H9 (cell line): ENCODE results near the gene OR8D2. TPM values are rescaled to one million over a fixed set of nuclear protein-coding genes. Genes with fewer than 3 reads are reported as not detected.

Experiments
- DNase-seq: peaks from one replicate; pipeline ENCODE4 v3.0.0-alpha.2; 2017
- H2AFZ ChIP-seq: one replicate; pipeline ENCODE4 v1.6.1; 2013; ENCODE audit warnings: mild to moderate bottlenecking, low read length, control low read depth, moderate library complexity
- H2AK5ac ChIP-seq: 2 replicates; pipeline ENCODE4 v1.6.1; 2013; ENCODE audit warnings: low read length, control low read depth, mixed read lengths; ENCODE audit not compliant: insufficient read length
- H2BK120ac ChIP-seq: one replicate; pipeline ENCODE4 v1.6.1; 2013; ENCODE audit warnings: low read depth, mild to moderate bottlenecking, low read length, control low read depth, inconsistent platforms; ENCODE audit not compliant: poor library complexity, severe bottlenecking
- H2BK12ac ChIP-seq: 2 replicates; pipeline ENCODE4 v1.6.1; 2013; ENCODE audit warnings: low read length, control low read depth, mixed read lengths, low read depth; ENCODE audit not compliant: insufficient read length
- H2BK15ac ChIP-seq: 2 replicates; pipeline ENCODE4 v1.6.1; 2013; ENCODE audit warnings: low read depth, low read length, control low read depth
- H2BK20ac ChIP-seq: one replicate; pipeline ENCODE4 v1.6.1; 2013; ENCODE audit warnings: low read depth, mild to moderate bottlenecking, low read length, control low read depth, inconsistent platforms; ENCODE audit not compliant: poor library complexity, severe bottlenecking
- H2BK5ac ChIP-seq: 2 replicates; pipeline ENCODE4 v1.6.1; 2013; ENCODE audit warnings: low read length, control low read depth, mixed read lengths; ENCODE audit not compliant: insufficient read length
- H3K14ac ChIP-seq: 2 replicates; pipeline ENCODE4 v1.6.1; 2013; ENCODE audit warnings: low read length, control low read depth; ENCODE audit not compliant: insufficient read depth
- H3K18ac ChIP-seq: 2 replicates; pipeline ENCODE4 v1.6.1; 2013; ENCODE audit warnings: low read depth, mild to moderate bottlenecking, mixed read lengths, low read length, control low read depth; ENCODE audit not compliant: insufficient read length
- H3K23ac ChIP-seq: 2 replicates; pipeline ENCODE4 v1.6.1; 2013; ENCODE audit warnings: low read length, control low read depth, mixed read lengths, low read depth; ENCODE audit not compliant: insufficient read length
- H3K23me2 ChIP-seq: 2 replicates; pipeline ENCODE4 v1.6.1; 2013; ENCODE audit warnings: low read depth, mild to moderate bottlenecking, mixed read lengths, low read length, control low read depth; ENCODE audit not compliant: insufficient read length, poor library complexity, severe bottlenecking
- H3K27ac ChIP-seq: 2 replicates; pipeline ENCODE4 v1.5.1; 2013; ENCODE audit warnings: low read length, control low read depth, mixed read lengths, low read depth; ENCODE audit not compliant: insufficient read length
- H3K27me3 ChIP-seq: 2 replicates; pipeline ENCODE4 v1.6.1; 2013; ENCODE audit warnings: low read length, control low read depth, inconsistent platforms; ENCODE audit not compliant: insufficient read depth
- H3K4ac ChIP-seq: 2 replicates; pipeline ENCODE4 v1.6.1; 2013; ENCODE audit warnings: low read depth, mild to moderate bottlenecking, control low read depth, inconsistent platforms, low read length, moderate library complexity
- H3K4me1 ChIP-seq: 2 replicates; pipeline ENCODE4 v1.6.1; 2013; ENCODE audit warnings: low read length, control low read depth, inconsistent platforms; ENCODE audit not compliant: insufficient read depth
- H3K4me2 ChIP-seq: 2 replicates; pipeline ENCODE4 v1.6.1; 2013; ENCODE audit warnings: low read length, control low read depth, mixed read lengths; ENCODE audit not compliant: insufficient read length, insufficient read depth
- H3K56ac ChIP-seq: 2 replicates; pipeline ENCODE4 v1.6.1; 2013; ENCODE audit warnings: low read depth, mild to moderate bottlenecking, mixed read lengths, low read length, control low read depth; ENCODE audit not compliant: insufficient read length
- H3K79me1 ChIP-seq: 2 replicates; pipeline ENCODE4 v1.6.1; 2013; ENCODE audit warnings: low read depth, mild to moderate bottlenecking, moderate library complexity, low read length, control low read depth, inconsistent platforms; ENCODE audit not compliant: insufficient read depth, poor library complexity, severe bottlenecking
- H3K79me2 ChIP-seq: 2 replicates; pipeline ENCODE4 v1.6.1; 2013; ENCODE audit warnings: low read length, control low read depth, inconsistent platforms; ENCODE audit not compliant: insufficient read depth
- H3K9ac ChIP-seq: 2 replicates; pipeline ENCODE4 v1.6.1; 2013; ENCODE audit warnings: low read length, control low read depth, mixed read lengths; ENCODE audit not compliant: insufficient read length; ENCODE audit errors: extremely low read depth
- H3K9me3 ChIP-seq: one replicate; pipeline ENCODE4 v1.6.1; 2013; ENCODE audit warnings: low read depth, low read length, inconsistent platforms; ENCODE audit not compliant: control insufficient read depth
- H3T11ph ChIP-seq: one replicate; pipeline ENCODE4 v1.6.1; 2013; ENCODE audit warnings: mild to moderate bottlenecking, low read length, control low read depth, inconsistent platforms
- H4K20me1 ChIP-seq: one replicate; pipeline ENCODE4 v1.6.1; 2013; ENCODE audit not compliant: control insufficient read depth, insufficient read length, insufficient read depth
- H4K5ac ChIP-seq: 2 replicates; pipeline ENCODE4 v1.6.1; 2013; ENCODE audit warnings: low read depth, mild to moderate bottlenecking, mixed read lengths, low read length, control low read depth; ENCODE audit not compliant: insufficient read length
- H4K8ac ChIP-seq: replicated peaks from 2 replicates; pipeline ENCODE4 v1.6.1; 2013; ENCODE audit warnings: low read length, control low read depth, mixed read lengths, low read depth; ENCODE audit not compliant: insufficient read length
- H4K91ac ChIP-seq: 2 replicates; pipeline ENCODE4 v1.6.1; 2013; ENCODE audit warnings: low read depth, mild to moderate bottlenecking, moderate library complexity, mixed read lengths, low read length, control low read depth; ENCODE audit not compliant: insufficient read length
- H3K27ac Mint-ChIP-seq, 3 experiments: 2 replicates in 2 of 3; 3 replicates in 1 of 3; pipeline ENCODE4 v1.8.0; 2020 to 2021; ENCODE audit warnings: mixed read lengths in 3 of 3, mild to moderate bottlenecking in 1 of 3, moderate library complexity in 1 of 3
- H3K27me3 Mint-ChIP-seq: 2 replicates; pipeline ENCODE4 v1.8.0; 2021; ENCODE audit warnings: low read depth, mild to moderate bottlenecking, moderate library complexity, mixed read lengths
- H3K36me3 Mint-ChIP-seq, 3 experiments: 2 replicates in 2 of 3; 3 replicates in 1 of 3; pipeline ENCODE4 v1.8.0; 2020 to 2021; ENCODE audit warnings: low read depth in 3 of 3, mixed read lengths in 3 of 3; ENCODE audit not compliant: insufficient read depth in 1 of 3
- H3K4me1 Mint-ChIP-seq, 2 experiments: 2 replicates each; pipeline ENCODE4 v1.8.0; 2020; ENCODE audit warnings: mixed read lengths in 2 of 2
- H3K4me3 Mint-ChIP-seq, 2 experiments: 2 replicates in 1 of 2; 3 replicates in 1 of 2; pipeline ENCODE4 v1.8.0; 2020 to 2021; ENCODE audit warnings: mild to moderate bottlenecking in 2 of 2, mixed read lengths in 2 of 2, moderate library complexity in 1 of 2
- H3K9me3 Mint-ChIP-seq, 2 experiments: 2 replicates in 1 of 2; 3 replicates in 1 of 2; pipeline ENCODE4 v1.8.0; 2020; ENCODE audit warnings: mild to moderate bottlenecking in 2 of 2, mixed read lengths in 2 of 2, moderate library complexity in 1 of 2
- CTCF ChIP-seq: fragments of 200-600 bp; sonication (generic); conservative IDR thresholded peaks from 3 replicates; pipeline ENCODE4 v1.8.0; 2021; ENCODE audit warnings: antibody characterized with exemption, mild to moderate bottlenecking
- WGBS: extraction: QIAGEN DNeasy Blood & Tissue Kit; methylation state at CpG from one replicate; pipeline ENCODE4 v1.1.7; 2013; ENCODE audit warnings: missing lambda C conversion rate, low lambda C conversion rate, mixed read lengths; ENCODE audit not compliant: insufficient read length; ENCODE audit errors: extremely low coverage; 5-methylcytosine and 5-hydroxymethylcytosine counted together
- total RNA-seq: library from RNA; stranded (reverse); gene quantifications from 2 replicates; pipeline ENCODE4 v1.2.1, GENCODE V29; 2021

Gene OR8D2
- total RNA-seq, 1 experiment from 2014 or later: not detected

DNA sequence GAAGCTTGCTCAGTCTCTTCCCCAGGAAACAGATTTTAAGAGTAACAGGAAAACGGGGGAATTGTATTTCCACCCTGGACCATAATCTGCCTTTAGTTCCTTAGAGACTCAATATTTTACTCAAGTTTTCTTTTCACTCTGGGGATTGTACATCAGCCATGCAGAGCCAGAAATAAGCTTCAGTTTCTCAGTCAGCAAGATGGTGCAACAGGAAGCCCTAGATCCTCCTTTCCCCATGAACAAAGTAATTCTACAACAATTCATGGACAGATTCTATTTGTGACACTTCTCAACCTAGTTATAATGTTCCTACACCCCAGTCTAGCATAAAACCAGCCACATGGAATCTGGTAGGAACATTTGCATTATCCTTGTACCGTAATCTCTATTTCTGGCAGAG is 39.6 kb upstream of the OR8D2 start:
- H3K79me1 ChIP-seq: no peaks in the 10 kb centered on the region
- no peak overlapping the region for H2AK5ac ChIP-seq
- Mint-ChIP-seq H3K36me3 (no peaks in the 10 kb centered on the region), H3K4me3 (no peak overlapping the region), H3K9me3 (no peaks in the 10 kb centered on the region; a peak in 1 of 5 replicates), H3K27me3 (peaks cover 6% of the 10 kb centered on the region; the same call in 1 of the 2 replicates), H3K4me1 (no peaks in the 10 kb centered on the region), H3K27ac (no peak overlapping the region)
- no peak overlapping the region for H3K27ac ChIP-seq
- H3K79me2 ChIP-seq: no peaks in the 10 kb centered on the region
- H3K56ac ChIP-seq: no peak overlapping the region
- no peak overlapping the region for H3K23ac ChIP-seq
- no peak overlapping the region for H3T11ph ChIP-seq
- H2AFZ ChIP-seq: no peak overlapping the region
- H3K23me2 ChIP-seq: no peaks in the 10 kb centered on the region
- no peak overlapping the region for H3K18ac ChIP-seq
- H2BK20ac ChIP-seq: no peak overlapping the region
- no peak overlapping the region for H4K91ac ChIP-seq
- no peaks in the 10 kb centered on the region for H3K4me1 ChIP-seq
- H2BK15ac ChIP-seq: no peak overlapping the region
- H3K14ac ChIP-seq: no peak overlapping the region
- no peaks in the 10 kb centered on the region for H3K9me3 ChIP-seq
- no peaks in the 10 kb centered on the region for H4K20me1 ChIP-seq
- no peak overlapping the region for H2BK5ac ChIP-seq
- H2BK12ac ChIP-seq: no peak overlapping the region
- no peak overlapping the region for H3K9ac ChIP-seq
- no peak overlapping the region for H4K5ac ChIP-seq
- WGBS: no CpG with 5 or more reads among the region's 2 CpGs
- no peak overlapping the region for H3K4ac ChIP-seq
- TF ChIP-seq CTCF: no peak
- H4K8ac ChIP-seq: no peak overlapping the region
- H2BK120ac ChIP-seq: no peak overlapping the region
- H3K27me3 ChIP-seq: no peaks in the 10 kb centered on the region
- H3K4me2 ChIP-seq: no peak overlapping the region
- DNase-seq: no peak
